H1 (cell line): ENCODE data around the gene HDHD3.
"Not testable (repeated sequence)": the region's sequence is repeated elsewhere in the genome, so short reads cannot be mapped to it uniquely, and the experiment has no call there.

Experiments
- BACH1 ChIP-seq: IDR thresholded peaks from 2 replicates; pipeline ENCODE4 v1.6.1; 2012; ENCODE audit warnings: low read length, improper control_type of control experiment
- CBX8 ChIP-seq: fragments of 300-800, 300-1000 bp; sonication (generic); IDR thresholded peaks from 2 replicates; pipeline ENCODE4 v1.7.1; 2016; ENCODE audit warnings: low read depth, low read length, borderline replicate concordance
- JUN ChIP-seq: IDR thresholded peaks from 2 replicates; pipeline ENCODE4 v1.6.1; 2011; ENCODE audit warnings: low read depth, mild to moderate bottlenecking, improper control_type of control experiment, low read length
- JUND ChIP-seq: IDR thresholded peaks from 2 replicates; pipeline ENCODE4 v1.6.1; 2011; ENCODE audit warnings: mild to moderate bottlenecking, improper control_type of control experiment, low read length
- TF ChIP-seq, protein P1 (sequence below): IDR thresholded peaks from 2 replicates; pipeline ENCODE4 v1.6.1; 2012; ENCODE audit warnings: inconsistent platforms
- TF ChIP-seq, protein P2 (sequence below), 3 experiments: IDR thresholded peaks; 1 replicate in 2 of 3; 2 replicates in 1 of 3; pipeline versions ENCODE4 v1.5.1 to v1.6.1; 2011; ENCODE audit warnings: low read length in 3 of 3, mild to moderate bottlenecking in 3 of 3, inconsistent platforms in 2 of 3, low read depth in 1 of 3, moderate library complexity in 1 of 3; ENCODE audit not compliant: insufficient read depth in 1 of 3; ENCODE audit errors: control extremely low read depth in 1 of 3

DNA sequence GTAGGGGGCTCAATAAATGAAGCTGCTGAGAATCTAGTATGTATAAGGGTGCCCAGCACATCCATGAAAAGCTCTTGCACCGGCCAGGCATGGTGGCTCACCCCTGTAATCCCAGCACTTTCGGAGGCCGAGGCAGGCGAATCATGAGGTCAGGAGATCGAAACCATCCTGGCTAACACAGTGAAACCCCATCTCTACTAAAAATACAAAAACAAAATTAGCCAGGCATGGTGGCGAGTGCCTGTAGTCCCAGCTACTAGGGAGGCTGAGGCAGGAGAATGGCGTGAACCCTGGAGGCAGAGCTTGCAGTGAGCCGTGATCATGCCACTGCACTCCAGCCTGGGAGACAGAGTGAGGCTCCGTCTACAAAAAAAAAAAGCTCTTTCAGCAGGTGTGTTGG, 29.6 kb upstream of the HDHD3 start:
- TF ChIP-seq, protein P1, sequence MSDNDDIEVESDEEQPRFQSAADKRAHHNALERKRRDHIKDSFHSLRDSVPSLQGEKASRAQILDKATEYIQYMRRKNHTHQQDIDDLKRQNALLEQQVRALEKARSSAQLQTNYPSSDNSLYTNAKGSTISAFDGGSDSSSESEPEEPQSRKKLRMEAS, result not testable (repeated sequence)
- TF ChIP-seq, protein P2, sequence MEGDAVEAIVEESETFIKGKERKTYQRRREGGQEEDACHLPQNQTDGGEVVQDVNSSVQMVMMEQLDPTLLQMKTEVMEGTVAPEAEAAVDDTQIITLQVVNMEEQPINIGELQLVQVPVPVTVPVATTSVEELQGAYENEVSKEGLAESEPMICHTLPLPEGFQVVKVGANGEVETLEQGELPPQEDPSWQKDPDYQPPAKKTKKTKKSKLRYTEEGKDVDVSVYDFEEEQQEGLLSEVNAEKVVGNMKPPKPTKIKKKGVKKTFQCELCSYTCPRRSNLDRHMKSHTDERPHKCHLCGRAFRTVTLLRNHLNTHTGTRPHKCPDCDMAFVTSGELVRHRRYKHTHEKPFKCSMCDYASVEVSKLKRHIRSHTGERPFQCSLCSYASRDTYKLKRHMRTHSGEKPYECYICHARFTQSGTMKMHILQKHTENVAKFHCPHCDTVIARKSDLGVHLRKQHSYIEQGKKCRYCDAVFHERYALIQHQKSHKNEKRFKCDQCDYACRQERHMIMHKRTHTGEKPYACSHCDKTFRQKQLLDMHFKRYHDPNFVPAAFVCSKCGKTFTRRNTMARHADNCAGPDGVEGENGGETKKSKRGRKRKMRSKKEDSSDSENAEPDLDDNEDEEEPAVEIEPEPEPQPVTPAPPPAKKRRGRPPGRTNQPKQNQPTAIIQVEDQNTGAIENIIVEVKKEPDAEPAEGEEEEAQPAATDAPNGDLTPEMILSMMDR (IDR thresholded peaks at IDR 0.05; ENCODE audit: control extremely low read depth in 1 of 3, insufficient read depth in 1 of 3, low read depth in 1 of 3, low read length in 3 of 3), result not testable (repeated sequence)
- TF ChIP-seq JUN, BACH1, JUND, CBX8: not testable (repeated sequence)
